H1 (cell line): ENCODE data around the gene STX12. TPM values are rescaled to one million over a fixed set of nuclear protein-coding genes. Genes with fewer than 3 reads are reported as not detected.

Source experiments
- CTCF ChIA-PET: fragments of 300-600 bp; sonication (Branson Sonifier 250); formaldehyde crosslinking; loops from one replicate; lab custom pipeline; 2021; ENCODE audit not compliant: partially characterized antibody; lab: Charles Lee
- POLR2A ChIA-PET: fragments of 300-600 bp; sonication (Branson Sonifier 250); formaldehyde crosslinking; loops from one replicate; lab custom pipeline; 2021; ENCODE audit warnings: inconsistent platforms; ENCODE audit not compliant: partially characterized antibody; lab: Charles Lee
- DNase-seq, 2 experiments: peaks; one replicate each; pipeline versions ENCODE4 v3.0.0 to v3.0.0-alpha.2; 2010 to 2022; ENCODE audit warnings: low spot score in 2 of 2, low read depth in 1 of 2, mixed read lengths in 1 of 2
- FAIRE-seq: peaks from 2 replicates; lab custom pipeline; 2011; peaks lifted over from hg19 to GRCh38; lab: Jason Lieb, UNC
- H2AFZ ChIP-seq: 2 replicates; pipeline ENCODE4 v1.8.1; 2012; ENCODE audit warnings: low read length, inconsistent platforms
- H2AK5ac ChIP-seq: 2 replicates; pipeline ENCODE4 v1.6.1; 2013; ENCODE audit warnings: low read depth, low read length
- H2BK120ac ChIP-seq: replicated peaks from 2 replicates; pipeline ENCODE3; 2013; ENCODE audit warnings: low read depth, low read length, inconsistent platforms
- H2BK12ac ChIP-seq: 2 replicates; pipeline ENCODE4 v1.6.1; 2013; ENCODE audit warnings: low read depth, low read length
- H2BK15ac ChIP-seq: 2 replicates; pipeline ENCODE4 v1.6.1; 2013; ENCODE audit warnings: low read length
- H2BK20ac ChIP-seq: 2 replicates; pipeline ENCODE4 v1.6.1; 2013; ENCODE audit warnings: low read length
- H2BK5ac ChIP-seq: 2 replicates; pipeline ENCODE4 v1.6.1; 2013; ENCODE audit warnings: low read depth, low read length
- H3K14ac ChIP-seq: 2 replicates; pipeline ENCODE4 v1.6.1; 2013; ENCODE audit warnings: inconsistent platforms; ENCODE audit not compliant: insufficient read length
- H3K18ac ChIP-seq: 2 replicates; pipeline ENCODE4 v1.6.1; 2013; ENCODE audit warnings: low read length; ENCODE audit errors: extremely low read depth
- H3K23ac ChIP-seq: 2 replicates; pipeline ENCODE4 v1.6.1; 2013; ENCODE audit warnings: inconsistent platforms; ENCODE audit not compliant: insufficient read length
- H3K23me2 ChIP-seq: 2 replicates; pipeline ENCODE4 v1.6.1; 2013; ENCODE audit warnings: low read depth, low read length
- H3K27ac ChIP-seq: 2 replicates; pipeline ENCODE4 v1.6.1; 2011; ENCODE audit warnings: low read depth, low read length, inconsistent platforms
- H3K27me3 ChIP-seq, 4 experiments: replicated peaks in 1 of 4; 1 replicate in 1 of 4; 2 replicates in 3 of 4; pipeline versions ENCODE4 v1.6.1 to v1.8.1; 2011 to 2013; ENCODE audit warnings: low read length in 3 of 4, mild to moderate bottlenecking in 3 of 4, inconsistent platforms in 2 of 4, mixed read lengths in 2 of 4, moderate library complexity in 1 of 4; ENCODE audit not compliant: control insufficient read depth in 3 of 4, insufficient read depth in 3 of 4; ENCODE audit errors: extremely low read depth in 1 of 4
- H3K36me3 ChIP-seq, 4 experiments: 2 replicates each; pipeline versions ENCODE4 v1.6.1 to v1.8.1; 2011 to 2013; ENCODE audit warnings: mild to moderate bottlenecking in 4 of 4, low read length in 3 of 4, moderate library complexity in 2 of 4, control low read depth in 1 of 4, inconsistent platforms in 1 of 4; ENCODE audit not compliant: insufficient read depth in 4 of 4, control insufficient read depth in 2 of 4
- H3K4ac ChIP-seq: replicated peaks from 2 replicates; pipeline ENCODE3; 2013; ENCODE audit warnings: low read length, low read depth, mixed read lengths, inconsistent platforms; ENCODE audit not compliant: insufficient read length
- H3K4me1 ChIP-seq, 4 experiments: replicated peaks in 1 of 4; 1 replicate in 1 of 4; 2 replicates in 3 of 4; pipeline versions ENCODE4 v1.6.1 to v1.8.1; 2011 to 2013; ENCODE audit warnings: low read length in 3 of 4, inconsistent platforms in 2 of 4, mixed read lengths in 1 of 4; ENCODE audit not compliant: insufficient read depth in 4 of 4, control insufficient read depth in 3 of 4
- H3K4me2 ChIP-seq, 2 experiments: 2 replicates each; pipeline versions ENCODE4 v1.6.1 to v1.8.1; 2011 to 2013; ENCODE audit warnings: low read depth in 2 of 2, low read length in 2 of 2, control low read depth in 1 of 2, inconsistent platforms in 1 of 2, mild to moderate bottlenecking in 1 of 2; ENCODE audit not compliant: insufficient read depth in 1 of 2
- H3K4me3 ChIP-seq, 4 experiments: fragments of 200-600, 300-600 bp in 1 of 4; sonication (generic), shearing (Covaris generic), sonication (Bioruptor Twin) in 1 of 4; 2 replicates each; pipeline versions ENCODE4 v1.5.1 to v1.8.1; 2011 to 2016; ENCODE audit warnings: low read length in 4 of 4, low read depth in 3 of 4, control low read depth in 2 of 4, inconsistent platforms in 2 of 4, mild to moderate bottlenecking in 2 of 4, mixed read lengths in 1 of 4, moderate library complexity in 1 of 4; ENCODE audit not compliant: insufficient read depth in 2 of 4; ENCODE audit errors: extremely low read depth in 1 of 4
- H3K56ac ChIP-seq: replicated peaks from 2 replicates; pipeline ENCODE3; 2013; ENCODE audit warnings: low read depth, mild to moderate bottlenecking, mixed read lengths, low read length, inconsistent platforms; ENCODE audit not compliant: insufficient read length
- H3K79me1 ChIP-seq: 2 replicates; pipeline ENCODE4 v1.6.1; 2013; ENCODE audit warnings: low read depth, low read length, control low read depth
- H3K79me2 ChIP-seq, 2 experiments: 2 replicates each; pipeline versions ENCODE4 v1.6.1 to v1.8.1; 2012 to 2013; ENCODE audit warnings: low read length in 2 of 2, mild to moderate bottlenecking in 2 of 2, inconsistent platforms in 1 of 2; ENCODE audit not compliant: insufficient read depth in 2 of 2, control insufficient read depth in 1 of 2
- H3K9ac ChIP-seq, 4 experiments: replicated peaks in 1 of 4; 1 replicate in 1 of 4; 2 replicates in 3 of 4; pipeline versions ENCODE4 v1.6.1 to v1.8.1; 2011 to 2013; ENCODE audit warnings: low read depth in 3 of 4, low read length in 3 of 4, control low read depth in 2 of 4, mild to moderate bottlenecking in 2 of 4, moderate library complexity in 2 of 4, inconsistent platforms in 1 of 4; ENCODE audit errors: extremely low read depth in 1 of 4
- H3K9me3 ChIP-seq, 2 experiments: 2 replicates each; pipeline versions ENCODE4 v1.6.1 to v1.8.1; 2012 to 2013; ENCODE audit warnings: mild to moderate bottlenecking in 2 of 2, moderate library complexity in 2 of 2, control low read depth in 1 of 2, inconsistent platforms in 1 of 2, low read depth in 1 of 2, low read length in 1 of 2, mixed read lengths in 1 of 2; ENCODE audit not compliant: insufficient read depth in 2 of 2
- H4K20me1 ChIP-seq, 2 experiments: replicated peaks in 1 of 2; 2 replicates each; pipeline versions ENCODE3 to v1.8.1; 2011 to 2013; ENCODE audit warnings: inconsistent platforms in 2 of 2, low read length in 2 of 2, mild to moderate bottlenecking in 1 of 2; ENCODE audit not compliant: insufficient read depth in 2 of 2, control insufficient read depth in 1 of 2
- H4K5ac ChIP-seq: 2 replicates; pipeline ENCODE4 v1.6.1; 2013; ENCODE audit warnings: low read length, low read depth, mixed read lengths, inconsistent platforms; ENCODE audit not compliant: insufficient read length
- H4K8ac ChIP-seq: 2 replicates; pipeline ENCODE4 v1.8.0; 2013; ENCODE audit warnings: mild to moderate bottlenecking, moderate library complexity, low read length, inconsistent platforms; ENCODE audit not compliant: insufficient read depth; ENCODE audit errors: extremely low read depth
- H4K91ac ChIP-seq: replicated peaks from 2 replicates; pipeline ENCODE3; 2013; ENCODE audit warnings: low read length, mixed read lengths, inconsistent platforms; ENCODE audit not compliant: insufficient read length
- BCL11A ChIP-seq, 2 experiments: IDR thresholded peaks; one replicate each; pipeline ENCODE4 v1.6.1; 2011; ENCODE audit warnings: low read depth in 2 of 2, low read length in 2 of 2, mild to moderate bottlenecking in 2 of 2
- GABPA ChIP-seq: IDR thresholded peaks from 2 replicates; pipeline ENCODE4 v1.6.1; 2011; ENCODE audit warnings: mild to moderate bottlenecking, low read length, moderate library complexity, borderline replicate concordance; ENCODE audit not compliant: insufficient read depth
- KDM5A ChIP-seq: fragments of 200-600 bp; IDR thresholded peaks from 2 replicates; pipeline ENCODE4 v1.7.1; 2012; ENCODE audit warnings: mild to moderate bottlenecking, low read length, inconsistent platforms, mixed read lengths
- POLR2A ChIP-seq, 2 experiments: IDR thresholded peaks; 1 replicate in 1 of 2; 2 replicates in 1 of 2; pipeline ENCODE4 v1.6.1; 2011; ENCODE audit warnings: low read depth in 2 of 2, low read length in 2 of 2, mild to moderate bottlenecking in 2 of 2; ENCODE audit errors: control extremely low read depth in 1 of 2
- POU5F1 ChIP-seq: IDR thresholded peaks from 2 replicates; pipeline ENCODE4 v1.6.1; 2011; ENCODE audit warnings: low read depth, mild to moderate bottlenecking, low read length, moderate library complexity
- SRF ChIP-seq: IDR thresholded peaks from 2 replicates; pipeline ENCODE4 v1.6.1; 2011; ENCODE audit warnings: mild to moderate bottlenecking, low read depth, low read length, moderate library complexity
- WGBS, 2 experiments: shearing (Covaris generic) in 1 of 2; methylation state at CpG; one replicate each; pipeline versions ENCODE4 v1.1.6 to v1.1.7; 2013 to 2015; ENCODE audit warnings: low lambda C conversion rate in 2 of 2, mixed read lengths in 2 of 2, inconsistent platforms in 1 of 2, low coverage in 1 of 2, missing lambda C conversion rate in 1 of 2; ENCODE audit not compliant: insufficient replicate concordance in 2 of 2, insufficient coverage in 1 of 2, insufficient read length in 1 of 2; ENCODE audit errors: extremely low coverage in 1 of 2, missing lambda C conversion rate in 1 of 2; 5-methylcytosine and 5-hydroxymethylcytosine counted together
- polyA plus RNA-seq, 7 experiments: library from polyadenylated mRNA; depleted of rRNA in 3 of 7; stranded (reverse) in 5 of 7; unstranded in 2 of 7; fragments of >200 nt in 5 of 7; fragments of 200-250 nt in 2 of 7; gene quantifications; 1 replicate in 5 of 7; 2 replicates in 1 of 7; 4 replicates in 1 of 7; pipeline versions ENCODE4 v1.2.1 to v1.2.3, GENCODE V29; 2011 to 2013; ENCODE audit warnings: missing spikeins in 2 of 7, mixed read lengths in 2 of 7
- total RNA-seq: library from RNA; stranded (reverse); fragmentation: NEBNext Ultra II Directional; extraction: Animal tissue kit (Norgen Biotek cat#: 25700); gene quantifications from 2 replicates; pipeline ENCODE4 v1.2.1, GENCODE V29; 2021

The STX12 gene
- total and polyA plus RNA-seq, 2 of the 8 experiments (the other 6 are each of a cell fraction or from before 2014, with no cell fraction given) = 3.7 to 11.0 TPM

DNA sequence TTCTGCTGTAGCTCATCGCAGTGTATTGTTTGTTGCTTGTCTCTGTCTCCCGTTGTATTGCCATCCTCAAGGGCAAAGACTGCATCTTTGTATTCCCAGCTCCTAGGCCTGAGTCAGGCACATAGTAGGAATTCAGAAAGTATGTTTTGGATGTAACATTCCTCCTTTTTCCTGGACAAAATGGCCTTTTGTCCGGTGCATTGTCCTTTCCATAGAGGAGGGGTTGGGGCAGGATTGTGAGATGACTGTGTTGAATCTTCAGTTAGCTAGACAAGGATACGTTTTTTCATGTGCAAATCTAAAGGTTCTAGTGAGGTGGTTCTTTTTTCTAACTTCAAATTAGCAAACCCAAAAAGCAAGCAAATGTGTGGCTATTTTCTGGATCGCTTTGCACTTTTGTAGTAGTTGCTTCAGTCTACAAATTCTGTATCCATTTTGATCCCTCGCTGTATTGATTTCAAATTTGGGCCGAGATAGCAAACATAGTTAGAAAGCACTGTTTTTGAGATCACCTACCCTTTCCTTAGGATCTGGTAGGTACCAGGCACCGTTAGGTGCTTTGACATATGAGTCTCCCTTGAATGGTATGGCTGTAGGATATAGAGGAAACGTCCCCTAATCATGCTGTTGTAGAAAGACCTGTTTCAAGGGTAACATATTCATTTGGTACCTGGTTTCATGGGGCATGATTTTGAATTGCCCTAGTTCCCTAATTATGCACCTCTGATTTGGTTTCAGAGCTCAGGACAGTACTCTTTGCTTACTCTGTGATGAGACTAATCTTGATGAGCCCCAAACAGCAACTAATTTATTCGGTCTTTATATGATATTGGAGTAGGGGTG lies 58.8 kb downstream of the STX12 start:
- no peak overlapping the region for H3K23ac ChIP-seq
- H3K9me3 ChIP-seq = no peaks in the 10 kb centered on the region
- H4K91ac ChIP-seq = no peak overlapping the region
- H3K4me2 ChIP-seq = peak overlapping the region; percentile 83 to 93
- peak overlapping the region; percentile 69 to 96 (median 82) for H3K4me3 ChIP-seq
- no peak overlapping the region for H3K56ac ChIP-seq
- H3K14ac ChIP-seq = no peak overlapping the region
- no peak overlapping the region for H2BK15ac ChIP-seq
- CTCF ChIA-PET = no interaction called here
- POLR2A ChIA-PET = interaction anchor here (0.5 to 3.3 kb wide), 16 partner anchors 8 to 766 kb away, joined by 3 to 23 read pairs (median 3); partner anchors contain the start of genes IFI6 and STX12
- FAIRE-seq (peak; percentile 28), DNase-seq (no peak)
- no peak overlapping the region for H2BK120ac ChIP-seq
- no peaks in the 10 kb centered on the region; a peak in 2 of 7 replicates for H3K4me1 ChIP-seq
- no peaks in the 10 kb centered on the region for H4K20me1 ChIP-seq
- H3K18ac ChIP-seq = no peak overlapping the region
- peaks cover 5 to 24% (median 10%) of the 10 kb centered on the region in 4 experiments; a peak in 6 of 8 replicates for H3K36me3 ChIP-seq
- H3K27ac ChIP-seq = peak overlapping the region; percentile 95; the same call in 1 of the 2 replicates
- peaks cover 17 to 56% of the 10 kb centered on the region in 2 experiments for H3K79me2 ChIP-seq
- no peak overlapping the region for H4K5ac ChIP-seq
- WGBS, 2 experiments = 61% methylated on average over 10 of the region's 10 CpGs; no CpG with 5 or more reads in 1 of the 2 experiments
- no peaks in the 10 kb centered on the region for H3K27me3 ChIP-seq
- no peak overlapping the region for H3K4ac ChIP-seq
- H3K9ac ChIP-seq = peak overlapping the region in 3 of 4 experiments; percentile 95 to 99 (median 98); a peak in 6 of 7 replicates
- no peak overlapping the region; the same call in 1 of the 2 replicates for H2BK12ac ChIP-seq
- H4K8ac ChIP-seq = no peak overlapping the region
- H2BK5ac ChIP-seq = peak overlapping the region; percentile 90; the same call in 1 of the 2 replicates
- H2AK5ac ChIP-seq = peak overlapping the region; percentile 58; the same call in 1 of the 2 replicates
- H3K79me1 ChIP-seq = 0 out of 2 replicates have a peak, but pooled peaks cover 2% of the 10 kb centered on the region
- no peak overlapping the region for H2BK20ac ChIP-seq
- no peak overlapping the region for H2AFZ ChIP-seq
- no peak for TF ChIP-seq GABPA
- TF ChIP-seq BCL11A (IDR thresholded peaks at IDR 0.05; ENCODE audit: low read depth in 2 of 2, low read length in 2 of 2) = no peak
- TF ChIP-seq KDM5A = no peak
- peak; percentile 14 to 30; a peak in 1 of 3 replicates for TF ChIP-seq POLR2A (IDR thresholded peaks at IDR 0.05; ENCODE audit: control extremely low read depth in 1 of 2, low read depth in 2 of 2, low read length in 2 of 2)
- no peak for TF ChIP-seq POU5F1
- TF ChIP-seq SRF = no peak
- H3K23me2 ChIP-seq = peaks cover 4% of the 10 kb centered on the region; the same call in 1 of the 2 replicates
